ENCODE data around the gene ATRIP. TPM values are rescaled to one million over a fixed set of nuclear protein-coding genes. Genes with fewer than 3 reads are reported as not detected.

Gene ATRIP
- total and polyA plus RNA-seq, 2 of the 4 experiments (the other 2 are of a cell fraction) = 6.8 to 10.8 TPM

GRCh38 chr3:48404440-48405342 lies 41.8 kb upstream of the ATRIP start:
- 89% methylated on average over 3 of the region's 21 CpGs; no CpG with 5 or more reads in 1 of the 2 experiments for WGBS, 2 experiments (ENCODE audit: extremely low coverage in 2 of 2, insufficient read length in 1 of 2)
- Histone ChIP-seq H3K79me1 (ENCODE audit: low read depth in 1 of 2, low read length in 2 of 2) (no peaks in the 10 kb centered on the region), H3K36me3 (ENCODE audit: control insufficient read depth, insufficient read depth, low read length) (peaks cover 48% of the 10 kb centered on the region; the same call in 1 of the 2 replicates), H2BK20ac (ENCODE audit: low read depth, low read length) (no peak overlapping the region), H3K27ac (ENCODE audit: insufficient read depth, low read length) (no peak overlapping the region), H4K91ac (ENCODE audit: insufficient read depth, low read depth, low read length) (no peak overlapping the region), H2AK9ac (replicated peaks; ENCODE audit: low read depth, low read length, poor library complexity) (no peak overlapping the region), H2BK15ac (ENCODE audit: low read depth, low read length) (no peak overlapping the region), H4K5ac (ENCODE audit: low read depth, low read length) (no peak overlapping the region), H3K4me2 (ENCODE audit: low read depth, low read length) (no peak overlapping the region), H3K4me3 (ENCODE audit: insufficient read depth, low read depth, low read length) (no peak overlapping the region), H3K27me3 (ENCODE audit: control insufficient read depth, insufficient read depth, low read length) (no peaks in the 10 kb centered on the region), H3K56ac (ENCODE audit: extremely low read depth, insufficient read depth, low read length) (no peak overlapping the region), H2AFZ (replicated peaks; ENCODE audit: low read length, poor library complexity) (no peak overlapping the region), H3K23ac (ENCODE audit: low read depth, low read length) (no peak overlapping the region), H3K14ac (replicated peaks; ENCODE audit: low read depth, low read length) (no peak overlapping the region), H3K9ac (ENCODE audit: low read depth, low read length) (no peak overlapping the region), H3K4ac (ENCODE audit: low read depth, low read length) (no peak overlapping the region; the same call in 1 of the 2 replicates), H3K9me1 (ENCODE audit: insufficient read depth, low read length) (peaks cover 7% of the 10 kb centered on the region; the same call in 1 of the 2 replicates), H3K9me3 (ENCODE audit: control insufficient read depth, insufficient read depth, low read length) (no peaks in the 10 kb centered on the region), H3K18ac (ENCODE audit: low read depth, low read length) (no peak overlapping the region), H2BK120ac (ENCODE audit: low read depth, low read length) (no peak overlapping the region), H4K8ac (ENCODE audit: low read depth in 2 of 2, low read length in 2 of 2) (no peak overlapping the region), H2AK5ac (ENCODE audit: low read depth, low read length) (no peak overlapping the region), H4K20me1 (ENCODE audit: insufficient read depth, low read length) (no peaks in the 10 kb centered on the region), H2BK5ac (ENCODE audit: low read depth, low read length, poor library complexity, severe bottlenecking) (no peak overlapping the region), H3K4me1 (ENCODE audit: control insufficient read depth, insufficient read depth, low read length) (peaks cover 7% of the 10 kb centered on the region)
- BruUV-seq (replicated peaks) = no TSS peak
- in situ Hi-C loops (cut with MboI; ENCODE audit: low sequenced_read_pairs) (loop anchor here (5.0 kb wide), 1 partner anchor 33 kb away; no protein-coding TSS in a partner anchor), intact Hi-C loops (cut with micrococcal nuclease) (no loop called here), dilution Hi-C loops (cut with HindIII; ENCODE audit: low sequenced_read_pairs, unreplicated experiment) (no loop called here)
- CTCF ChIA-PET = no interaction called here
- no peak for DNase-seq
- no peak for ATAC-seq (ENCODE audit: low read depth)
- POLR2A ChIA-PET (ENCODE audit: unreplicated experiment) = interaction anchor here (0.7 kb wide), 1 partner anchor 10 kb away, joined by 3 read pairs; no protein-coding TSS in a partner anchor
- TF ChIP-seq ELK1 (IDR thresholded peaks at IDR 0.05; ENCODE audit: borderline replicate concordance, low read depth, low read length) = no peak
- no peak for TF ChIP-seq MXI1 (IDR thresholded peaks at IDR 0.05; ENCODE audit: borderline replicate concordance, low read depth, low read length)
- TF ChIP-seq POLR2A (IDR thresholded peaks at IDR 0.05; ENCODE audit: low read depth, low read length) = no peak
- TF ChIP-seq FOS (IDR thresholded peaks at IDR 0.05; ENCODE audit: low read depth, low read length) = no peak
- TF ChIP-seq USF2 (IDR thresholded peaks at IDR 0.05; ENCODE audit: low read depth, low read length) = no peak
- no peak for TF ChIP-seq MAFK (IDR thresholded peaks at IDR 0.05; ENCODE audit: low read depth, low read length)
- TF ChIP-seq CTCF (conservative IDR thresholded peaks at IDR 0.05; ENCODE audit: low read depth, low read length) = no peak
- no peak for TF ChIP-seq MAZ (IDR thresholded peaks at IDR 0.05; ENCODE audit: borderline replicate concordance, low read depth, low read length)
- TF ChIP-seq RFX5 (IDR thresholded peaks at IDR 0.05; ENCODE audit: low read depth, low read length) = no peak
- TF ChIP-seq RAD21 (IDR thresholded peaks at IDR 0.05; ENCODE audit: low read length) = no peak
- TF ChIP-seq CHD1 (IDR thresholded peaks at IDR 0.05; ENCODE audit: low read depth, low read length) = no peak
- TF ChIP-seq BHLHE40 (IDR thresholded peaks at IDR 0.05; ENCODE audit: low read depth, low read length) = no peak
- no peak for TF ChIP-seq SMC3 (IDR thresholded peaks at IDR 0.05; ENCODE audit: low read depth, low read length)
- no peak for TF ChIP-seq NFE2L2 (IDR thresholded peaks at IDR 0.05; ENCODE audit: low read depth, low read length)

Measured in IMR-90 (cell line).